ENCODE measurements around the gene AP1S2.
"Not testable (repeated sequence)": the region's sequence is repeated elsewhere in the genome, so short reads cannot be mapped to it uniquely, and the experiment has no call there.

The AP1S2 gene

GRCh38 chrX:15854080-15854655 is 445 bp downstream of the AP1S2 start:
- peak; percentile 38 for DNase-seq

GRCh38 chrX:15853586-15854079 is 980 bp downstream of the AP1S2 start:
- no peak for DNase-seq

- DNase-seq: no peak
These were observed 5.1 kb downstream of the AP1S2 start for GRCh38 chrX:15849555-15849954.

- no peak for DNase-seq
These were observed 6.0 kb downstream of the AP1S2 start for GRCh38 chrX:15848576-15848975.

GRCh38 chrX:15843960-15844359 is 10.7 kb downstream of the AP1S2 start:
- no peak for DNase-seq

GRCh38 chrX:15841853-15842516 is 12.6 kb downstream of the AP1S2 start:
- DNase-seq: no peak

GRCh38 chrX:15838017-15838416 is 16.6 kb downstream of the AP1S2 start:
- DNase-seq: no peak

GRCh38 chrX:15834827-15835595 is 19.6 kb downstream of the AP1S2 start:
- no peak for DNase-seq

GRCh38 chrX:15834053-15834452 is 20.6 kb downstream of the AP1S2 start:
- DNase-seq: no peak

GRCh38 chrX:15831347-15831746 is 23.3 kb downstream of the AP1S2 start:
- DNase-seq: not testable (repeated sequence)

GRCh38 chrX:15829217-15829616 is 25.4 kb downstream of the AP1S2 start:
- DNase-seq: no peak

GRCh38 chrX:15825936-15826335 is 28.7 kb downstream of the AP1S2 start:
- DNase-seq: no peak

GRCh38 chrX:15822922-15823321 is 31.7 kb downstream of the AP1S2 start:
- no peak for DNase-seq

- no peak for DNase-seq
These were observed 34.2 kb downstream of the AP1S2 start for GRCh38 chrX:15820106-15821073.

- DNase-seq: no peak
These were observed 37.7 kb downstream of the AP1S2 start for GRCh38 chrX:15816886-15817285.

GRCh38 chrX:15816438-15816809 is 38.2 kb downstream of the AP1S2 start:
- DNase-seq: no peak

- DNase-seq: no peak
These were observed 38.7 kb downstream of the AP1S2 start for GRCh38 chrX:15815779-15816437.

- no peak for DNase-seq
These were observed 39.7 kb downstream of the AP1S2 start for GRCh38 chrX:15814771-15815365.

- no peak for DNase-seq
These were observed 41.2 kb downstream of the AP1S2 start for GRCh38 chrX:15813416-15813815.

GRCh38 chrX:15812192-15812938 is 42.2 kb downstream of the AP1S2 start:
- no peak for DNase-seq

- DNase-seq: no peak
These were observed 46.4 kb downstream of the AP1S2 start for GRCh38 chrX:15808254-15808653.
